GM18519 (cell line): Measurements from ENCODE around the gene LAMA2.

Experiments
- ATAC-seq: cut with Tn5 transposase; IDR thresholded peaks from one replicate; pipeline ENCODE4 v1.9.1; 2021; ENCODE audit warnings: mild to moderate bottlenecking, moderate library complexity; ENCODE audit not compliant: unreplicated experiment, low FRiP score

The LAMA2 gene

GRCh38 chr6:128882991-128883611 lies at the start of gene LAMA2:
Gene LAMA2 (plus strand): TSS chr6:128883138. CDS start chr6:128883246, 108 bp downstream.
- ATAC-seq = no peak

- no peak for ATAC-seq
Measured at GRCh38 chr6:128836761-128837160, 46.2 kb upstream of the LAMA2 start.

GRCh38 chr6:128841518-128841917 lies 41.4 kb upstream of the LAMA2 start:
- ATAC-seq = no peak

GRCh38 chr6:128844598-128844997 lies 38.3 kb upstream of the LAMA2 start:
- ATAC-seq = no peak

GRCh38 chr6:128847431-128848210 lies 35.3 kb upstream of the LAMA2 start:
- ATAC-seq = no peak

- ATAC-seq = no peak
Measured at GRCh38 chr6:128848212-128848935, 34.6 kb upstream of the LAMA2 start.

GRCh38 chr6:128855581-128856085 lies 27.3 kb upstream of the LAMA2 start:
- ATAC-seq = no peak

GRCh38 chr6:128857806-128858205 lies 25.1 kb upstream of the LAMA2 start:
- ATAC-seq = no peak

- no peak for ATAC-seq
Measured at GRCh38 chr6:128860782-128861181, 22.2 kb upstream of the LAMA2 start.

- no peak for ATAC-seq
Measured at GRCh38 chr6:128863983-128864382, 19.0 kb upstream of the LAMA2 start.

- ATAC-seq = no peak
Measured at GRCh38 chr6:128870746-128871145, 12.2 kb upstream of the LAMA2 start.

GRCh38 chr6:128874863-128875262 lies 8.1 kb upstream of the LAMA2 start:
- ATAC-seq = no peak

GRCh38 chr6:128882560-128882959 lies 378 bp upstream of the LAMA2 start:
- no peak for ATAC-seq

- no peak for ATAC-seq
Measured at GRCh38 chr6:128883906-128884305, 968 bp downstream of the LAMA2 start.

- ATAC-seq = no peak
Measured at GRCh38 chr6:128885381-128885780, 2.4 kb downstream of the LAMA2 start.

- ATAC-seq = no peak
Measured at GRCh38 chr6:128886706-128887105, 3.8 kb downstream of the LAMA2 start.

GRCh38 chr6:128888444-128889175 lies 5.7 kb downstream of the LAMA2 start:
- ATAC-seq = no peak

GRCh38 chr6:128889870-128890269 lies 6.9 kb downstream of the LAMA2 start:
- no peak for ATAC-seq

GRCh38 chr6:128892079-128892478 lies 9.1 kb downstream of the LAMA2 start:
- ATAC-seq = no peak

- ATAC-seq = no peak
Measured at GRCh38 chr6:128899341-128900050, 16.6 kb downstream of the LAMA2 start.
